NCI-H1436 (cell line): Measurements from ENCODE around the gene NT5C2.
A peak's percentile ranks its signal among the peaks of the same experiment; 100 is the strongest.
"Not testable (repeated sequence)": the region's sequence is repeated elsewhere in the genome, so short reads cannot be mapped to it uniquely, and the experiment has no call there.

Source experiments
- DNase-seq: peaks from one replicate; lab custom pipeline; 2025; lab: John Stamatoyannopoulos, UW

Gene NT5C2

GRCh38 chr10:103083977-103084320 lies 109.1 kb downstream of the NT5C2 start:
- DNase-seq: no peak

- DNase-seq: no peak
Measured at GRCh38 chr10:103083266-103083976, 109.7 kb downstream of the NT5C2 start.

- no peak for DNase-seq
Measured at GRCh38 chr10:103082683-103083082, 110.4 kb downstream of the NT5C2 start.

GRCh38 chr10:103080891-103081581 lies 112.0 kb downstream of the NT5C2 start:
- no peak for DNase-seq

GRCh38 chr10:103079946-103080345 lies 113.1 kb downstream of the NT5C2 start:
- no peak for DNase-seq

GRCh38 chr10:103079100-103079499 lies 114.0 kb downstream of the NT5C2 start:
- no peak for DNase-seq

GRCh38 chr10:103078676-103079075 lies 114.4 kb downstream of the NT5C2 start:
- DNase-seq: no peak

- no peak for DNase-seq
Measured at GRCh38 chr10:103078309-103078615, 114.8 kb downstream of the NT5C2 start.

GRCh38 chr10:103077491-103078308 lies 115.4 kb downstream of the NT5C2 start:
- DNase-seq: no peak

GRCh38 chr10:103077020-103077419 lies 116.1 kb downstream of the NT5C2 start:
- DNase-seq: no peak

GRCh38 chr10:103072891-103073290 lies 120.2 kb downstream of the NT5C2 start:
- DNase-seq: no peak

GRCh38 chr10:103072276-103072675 lies 120.8 kb downstream of the NT5C2 start:
- DNase-seq: no peak

GRCh38 chr10:103069453-103070331 lies 123.4 kb downstream of the NT5C2 start:
- peak; percentile 65 for DNase-seq

- no peak for DNase-seq
Measured at GRCh38 chr10:103067956-103068355, 125.1 kb downstream of the NT5C2 start.

- DNase-seq: no peak
Measured at GRCh38 chr10:103067484-103067883, 125.6 kb downstream of the NT5C2 start.

GRCh38 chr10:103067099-103067477 lies 126.0 kb downstream of the NT5C2 start:
- not testable (repeated sequence) for DNase-seq

GRCh38 chr10:103066141-103067098 lies 126.7 kb downstream of the NT5C2 start:
- no peak for DNase-seq

- DNase-seq: no peak
Measured at GRCh38 chr10:103064956-103065355, 128.1 kb downstream of the NT5C2 start.

GRCh38 chr10:103062854-103063590 lies 130.1 kb downstream of the NT5C2 start:
- DNase-seq: no peak

GRCh38 chr10:103060575-103060974 lies 132.5 kb downstream of the NT5C2 start:
- no peak for DNase-seq
